ENCODE results near the gene PRICKLE2.

The PRICKLE2 gene

DNA sequence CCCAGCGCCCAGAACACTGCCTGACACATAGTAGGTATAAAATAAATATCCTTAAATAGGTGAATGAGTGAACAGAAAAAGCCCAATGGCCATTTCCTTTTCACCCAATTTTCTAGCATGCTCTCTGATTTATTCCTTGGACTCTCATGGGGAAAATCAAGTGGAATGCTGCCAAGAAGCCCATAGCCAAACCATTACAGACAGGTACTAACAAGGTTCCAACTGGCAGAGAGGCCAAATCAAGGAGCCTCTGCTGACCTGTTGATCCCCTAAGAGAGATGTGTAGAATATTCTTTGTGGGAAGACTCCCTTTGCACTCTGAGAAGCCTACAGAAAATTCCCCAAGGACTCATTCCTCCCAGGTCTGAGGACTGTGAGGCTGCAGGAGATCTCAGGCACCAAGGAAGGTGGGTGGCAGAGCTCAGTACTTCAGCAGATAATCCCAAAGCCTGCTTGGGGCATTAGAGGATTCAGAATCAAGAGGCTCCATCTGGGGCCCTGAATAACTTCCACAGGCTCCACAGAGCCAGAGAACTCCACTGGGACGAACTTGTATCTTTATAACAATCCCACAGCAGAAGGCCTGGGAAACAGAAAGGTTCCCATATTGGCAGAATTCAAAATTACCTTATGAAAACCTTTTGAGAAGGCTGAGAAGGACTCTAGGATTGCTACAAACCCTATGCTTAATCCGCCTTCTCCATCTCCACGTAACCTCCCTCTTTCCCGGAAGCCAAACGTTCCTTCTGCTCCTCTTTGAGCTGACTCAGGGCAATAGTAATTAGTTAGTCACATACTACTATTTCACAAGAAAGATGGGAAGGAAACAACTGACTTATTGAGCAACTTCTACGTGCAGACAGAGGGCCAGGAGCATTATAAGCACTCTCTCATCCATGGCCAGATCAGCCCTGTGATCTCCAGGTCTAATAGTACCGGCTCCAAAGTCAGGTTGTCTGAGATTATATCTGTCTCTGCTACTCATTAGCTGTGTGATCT lies 34.5 kb downstream of the PRICKLE2 start:
- DNase-seq (ENCODE audit: low read depth in 3 of 3, low spot score in 1 of 3): no peak

DNA sequence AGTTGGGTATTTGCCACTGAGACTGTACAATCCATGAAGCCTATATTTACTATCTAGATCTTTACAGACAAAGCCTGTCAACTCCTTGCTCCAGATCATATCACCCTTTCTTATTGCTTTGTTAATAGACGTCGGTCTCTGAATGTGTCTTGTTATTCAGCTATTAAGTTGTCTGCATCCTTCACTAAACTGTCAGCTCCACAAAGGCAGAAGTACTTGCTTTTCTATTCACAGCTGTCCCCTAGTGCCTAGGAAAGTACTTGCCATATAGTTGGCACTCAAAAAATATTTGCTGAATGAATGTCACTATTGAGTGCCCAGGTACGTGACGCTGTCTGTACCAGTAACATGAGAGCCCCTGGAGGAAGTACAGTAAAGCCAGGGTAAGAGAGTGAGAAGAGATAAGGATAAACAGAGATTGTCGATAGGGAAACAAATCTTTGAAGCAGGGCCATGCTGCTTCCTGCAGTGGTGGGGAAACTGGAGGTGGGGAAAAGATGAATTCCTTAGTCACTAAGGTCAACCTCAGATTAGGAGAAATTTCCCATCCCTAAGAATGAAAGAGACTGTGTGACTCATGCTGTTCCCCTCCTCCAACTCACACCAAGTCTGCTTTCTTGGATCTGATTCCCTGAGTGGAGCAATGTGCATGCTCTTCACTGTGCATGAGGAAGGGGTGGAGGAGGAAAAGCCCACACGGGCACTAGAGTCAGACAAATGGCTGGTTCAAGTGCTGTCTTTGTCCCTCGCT lies 36.3 kb downstream of the PRICKLE2 start:
- no peak for DNase-seq (ENCODE audit: low read depth in 3 of 3, low spot score in 1 of 3)

DNA sequence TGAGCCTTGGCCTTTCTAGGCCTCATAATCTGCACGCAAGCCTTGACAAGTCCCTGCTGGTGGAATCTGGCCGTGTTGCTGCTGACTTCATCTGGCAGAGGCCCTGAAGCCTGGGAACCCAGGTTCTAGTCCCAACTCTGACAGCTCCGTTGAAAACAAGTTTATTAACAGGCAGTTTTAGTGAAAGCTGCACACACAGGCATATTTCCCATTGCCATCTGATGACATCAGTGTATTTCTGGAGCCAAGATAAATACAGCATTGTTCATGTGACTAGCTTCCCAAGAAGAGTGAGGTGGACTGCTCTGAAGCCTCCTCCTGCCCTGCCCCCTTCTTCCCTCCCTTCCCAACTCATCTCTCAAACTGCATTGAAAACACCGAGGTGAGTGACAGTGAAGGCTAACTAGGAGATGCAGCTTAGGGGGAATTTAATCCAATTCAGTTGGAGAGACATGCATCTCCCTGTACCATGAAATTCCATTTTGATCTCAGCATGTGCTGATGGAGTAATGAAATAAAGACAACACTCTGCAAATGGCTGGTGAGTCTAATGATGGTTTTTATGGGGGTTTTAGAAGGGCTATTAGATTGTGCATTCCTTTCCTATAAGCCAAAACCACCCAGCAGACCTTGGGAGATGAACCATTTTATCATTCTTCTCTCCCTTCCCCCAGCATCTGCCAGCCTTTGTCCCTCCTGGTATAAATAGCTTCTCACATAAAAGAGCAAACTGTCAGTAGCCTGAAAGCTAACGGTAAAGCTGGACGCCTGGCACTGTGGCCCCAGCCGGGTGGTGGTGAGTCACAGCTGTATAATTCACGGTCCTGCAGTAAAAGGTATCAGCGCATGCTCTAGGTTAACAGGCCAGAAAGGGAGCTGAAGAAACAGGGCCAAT lies 38.0 kb downstream of the PRICKLE2 start:
- DNase-seq (ENCODE audit: low read depth in 3 of 3, low spot score in 1 of 3): no peak

DNA sequence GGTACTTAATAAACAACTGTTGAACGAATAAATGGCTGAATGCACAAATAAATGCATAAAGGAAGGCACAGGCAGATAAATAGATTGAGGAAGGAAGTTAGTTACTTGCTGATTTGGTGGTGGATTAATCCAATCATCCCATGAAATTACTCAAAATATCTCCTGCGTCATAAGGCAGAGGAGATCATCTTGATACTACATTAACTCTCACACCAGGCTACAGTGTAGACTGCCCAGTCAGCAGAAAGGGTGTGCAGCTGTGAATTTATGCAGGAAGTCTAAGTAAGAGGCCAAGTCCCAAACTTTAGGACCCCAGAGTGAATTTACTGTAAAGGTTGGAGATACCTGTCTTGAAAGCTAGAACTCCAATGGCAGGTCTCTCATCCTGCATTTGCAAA lies 38.6 kb downstream of the PRICKLE2 start:
- no peak for DNase-seq (ENCODE audit: low read depth in 3 of 3, low spot score in 1 of 3)

DNA sequence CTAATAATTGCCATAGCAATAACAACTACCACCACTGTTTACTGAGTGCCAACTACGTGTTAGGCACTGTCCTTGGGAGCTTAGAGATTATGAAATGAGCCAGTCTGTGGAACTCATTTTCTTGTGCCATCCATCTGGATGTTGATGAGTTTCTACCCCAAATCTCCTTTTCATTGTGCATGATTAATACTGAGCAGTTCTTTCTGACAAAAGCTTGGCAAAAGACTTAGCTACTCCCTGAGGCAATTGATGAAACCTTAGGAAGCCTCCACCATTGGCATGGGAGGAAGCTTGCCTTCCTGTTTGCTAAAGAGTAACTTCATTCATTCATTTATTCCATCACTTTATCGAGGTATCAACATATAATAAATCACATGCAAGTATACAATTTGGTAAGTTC lies 39.8 kb downstream of the PRICKLE2 start:
- DNase-seq (ENCODE audit: low read depth in 3 of 3, low spot score in 1 of 3): no peak

DNA sequence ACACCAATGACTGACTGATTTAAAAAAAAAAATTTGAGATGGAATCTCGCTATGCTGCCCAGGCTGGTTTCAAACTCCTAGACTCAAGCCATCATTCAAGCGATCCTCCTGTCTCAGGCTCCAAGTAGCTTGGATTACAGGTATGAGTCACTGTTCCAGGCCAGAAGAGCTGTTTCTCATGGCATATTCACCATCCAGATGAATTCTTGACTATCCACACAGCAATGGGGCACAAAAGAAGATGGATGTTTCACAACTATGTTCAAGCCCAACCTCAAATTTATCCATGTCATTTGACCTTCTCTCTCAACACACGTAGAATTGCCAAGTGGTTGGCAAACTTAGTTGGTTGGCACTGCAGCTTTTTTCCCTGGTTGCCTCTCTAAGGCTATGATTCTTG lies 40.6 kb downstream of the PRICKLE2 start:
- DNase-seq (ENCODE audit: low read depth in 3 of 3, low spot score in 1 of 3): no peak

DNA sequence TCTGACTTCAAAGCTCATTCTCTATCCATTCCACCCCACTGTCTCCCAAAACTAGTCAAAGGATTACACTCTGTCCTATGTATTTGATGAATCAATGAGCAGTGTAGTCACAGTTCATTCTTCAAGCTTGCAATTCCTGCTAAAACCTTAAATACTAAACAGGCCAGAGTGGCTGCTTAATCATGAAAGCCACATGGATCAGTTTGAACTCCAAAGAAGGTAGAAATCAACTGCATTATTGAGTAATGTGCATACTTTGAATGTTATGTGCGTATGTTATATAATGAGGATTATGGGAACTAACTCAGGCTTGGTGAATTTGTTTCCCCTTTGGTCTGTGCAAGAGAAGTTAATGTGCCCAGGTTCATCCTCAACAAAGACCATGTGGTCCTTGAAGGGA lies 45.4 kb downstream of the PRICKLE2 start:
- no peak for DNase-seq (ENCODE audit: low read depth in 3 of 3, low spot score in 1 of 3)

GRCh38 chr3:64179249-64179648 lies 46.0 kb downstream of the PRICKLE2 start:
- no peak for DNase-seq (ENCODE audit: low read depth in 3 of 3, low spot score in 1 of 3)

GRCh38 chr3:64178419-64178818 lies 46.8 kb downstream of the PRICKLE2 start:
- DNase-seq (ENCODE audit: low read depth in 3 of 3, low spot score in 1 of 3): no peak

DNA sequence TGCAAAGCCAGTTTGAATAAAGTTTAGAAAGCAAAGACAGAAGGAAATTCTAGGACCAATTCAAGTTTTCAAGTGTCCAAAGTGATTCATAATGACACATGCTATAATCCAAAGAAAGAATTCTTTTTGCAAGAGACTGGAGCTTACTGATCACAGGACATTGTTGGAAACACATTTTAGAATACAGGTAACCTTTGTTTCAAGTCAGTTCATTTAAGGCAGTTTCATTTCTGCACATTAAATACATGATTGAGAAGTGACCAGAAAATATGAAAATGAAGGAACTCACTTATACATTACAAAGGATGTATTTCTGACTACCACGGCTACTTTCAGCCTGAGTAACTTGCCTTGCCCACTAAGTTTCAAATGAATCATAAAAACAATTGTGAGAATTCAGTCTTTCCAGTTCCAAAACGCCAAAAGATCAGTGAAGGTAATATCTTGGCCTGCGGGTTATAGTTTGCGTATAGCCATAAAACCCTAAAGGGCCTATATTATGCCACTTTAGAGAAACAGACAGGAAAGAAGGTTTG lies 48.7 kb downstream of the PRICKLE2 start:
- DNase-seq (ENCODE audit: low read depth in 3 of 3, low spot score in 1 of 3): no peak

GRCh38 chr3:64174328-64174727 lies 50.9 kb downstream of the PRICKLE2 start:
- no peak for DNase-seq (ENCODE audit: low read depth in 3 of 3, low spot score in 1 of 3)

DNA sequence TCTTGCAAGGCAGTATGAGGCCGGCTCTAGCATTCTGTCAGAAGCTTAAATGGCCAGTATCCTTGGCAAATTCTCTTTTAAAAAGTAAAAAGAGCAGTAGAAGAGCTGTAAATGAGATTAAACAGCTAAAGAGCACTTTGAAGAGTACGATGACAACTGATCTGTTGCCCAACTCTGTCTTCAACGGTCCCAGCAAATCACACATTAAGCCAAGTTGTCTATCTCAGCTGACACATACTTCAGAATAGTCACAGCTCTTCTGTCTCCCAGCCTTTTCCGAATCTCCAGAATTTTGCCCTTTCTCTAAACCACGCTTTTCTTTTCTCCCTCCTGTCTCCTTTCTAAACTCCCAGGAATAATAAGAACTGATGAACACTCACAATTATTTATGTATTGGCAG lies 51.7 kb downstream of the PRICKLE2 start:
- DNase-seq (ENCODE audit: low read depth in 3 of 3, low spot score in 1 of 3): no peak

- no peak for DNase-seq (ENCODE audit: low read depth in 3 of 3, low spot score in 1 of 3)
Observed at GRCh38 chr3:64170270-64170669, 55.0 kb downstream of the PRICKLE2 start.

DNA sequence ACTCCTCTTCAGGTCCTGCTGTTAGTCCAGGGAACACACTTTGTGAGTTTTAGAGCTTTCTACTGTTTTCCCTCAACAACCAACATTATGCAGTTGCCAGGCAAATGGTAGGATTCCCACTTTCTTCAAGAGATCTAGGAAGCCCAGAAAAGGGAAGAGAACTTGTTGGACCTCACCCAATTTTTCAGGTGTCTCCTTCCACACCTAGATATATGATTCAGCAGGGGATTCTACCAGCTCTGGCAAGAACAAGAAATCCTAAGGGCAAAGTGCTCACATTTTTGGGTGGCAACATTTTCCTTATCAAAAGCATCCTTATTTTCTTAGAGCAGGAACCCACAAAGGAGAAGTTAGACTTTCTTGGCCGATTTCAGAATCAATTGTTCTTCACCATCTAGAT lies 57.4 kb downstream of the PRICKLE2 start:
- no peak for DNase-seq (ENCODE audit: low read depth in 3 of 3, low spot score in 1 of 3)

DNA sequence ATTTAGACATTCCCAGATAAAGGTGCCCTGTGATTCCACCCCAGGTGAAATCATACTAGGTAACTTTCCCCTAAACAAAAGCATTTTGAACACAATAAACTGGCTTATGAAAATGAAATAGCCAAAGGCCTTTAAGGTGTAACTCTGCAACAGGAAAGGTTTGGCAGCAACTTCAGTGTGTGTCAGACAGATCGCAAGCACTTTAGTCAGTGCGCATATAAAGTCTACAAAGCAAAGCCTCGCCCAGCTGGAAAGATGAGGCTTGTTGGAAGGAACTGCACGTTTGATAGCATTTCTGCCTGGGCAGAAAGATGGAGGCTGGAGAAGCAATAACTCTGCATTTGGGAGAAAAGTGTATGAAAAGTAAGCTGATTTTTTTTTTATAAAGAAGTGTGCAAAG lies 57.9 kb downstream of the PRICKLE2 start:
- no peak for DNase-seq (ENCODE audit: low read depth in 3 of 3, low spot score in 1 of 3)

DNA sequence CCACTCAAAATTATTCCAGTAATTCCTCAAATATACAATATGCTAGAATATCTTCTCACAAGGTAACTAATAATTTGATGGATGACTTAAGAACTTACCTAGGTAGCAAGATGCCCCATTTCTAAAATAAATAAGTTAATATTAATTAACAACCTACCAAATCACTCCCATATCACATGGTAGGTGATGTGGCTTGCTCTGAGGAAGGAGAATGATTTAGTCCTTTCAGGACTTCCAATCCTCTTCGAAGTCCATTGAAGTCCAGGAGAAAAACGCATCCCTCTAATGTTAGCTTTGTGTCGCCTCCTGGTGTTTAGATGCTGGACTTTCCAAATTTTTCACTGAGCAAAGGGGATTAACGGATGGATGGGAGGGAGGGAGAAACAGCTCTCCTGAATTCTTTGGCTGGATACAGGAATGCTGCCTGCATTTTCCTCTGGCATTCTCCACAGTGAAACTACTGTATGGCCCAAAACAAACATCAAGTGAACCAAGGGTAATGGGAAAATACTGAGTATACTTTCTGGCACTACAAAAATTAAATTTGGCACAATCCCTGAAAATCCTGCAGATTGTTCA lies 58.6 kb downstream of the PRICKLE2 start:
- no peak for DNase-seq (ENCODE audit: low read depth in 3 of 3, low spot score in 1 of 3)

GRCh38 chr3:64164349-64164748 lies 60.9 kb downstream of the PRICKLE2 start:
- no peak for DNase-seq (ENCODE audit: low read depth in 3 of 3, low spot score in 1 of 3)

GRCh38 chr3:64163755-64164148 lies 61.5 kb downstream of the PRICKLE2 start:
- DNase-seq (ENCODE audit: low read depth in 3 of 3, low spot score in 1 of 3): no peak

- no peak for DNase-seq (ENCODE audit: low read depth in 3 of 3, low spot score in 1 of 3)
Observed at GRCh38 chr3:64163019-64163754, 62.1 kb downstream of the PRICKLE2 start.

DNA sequence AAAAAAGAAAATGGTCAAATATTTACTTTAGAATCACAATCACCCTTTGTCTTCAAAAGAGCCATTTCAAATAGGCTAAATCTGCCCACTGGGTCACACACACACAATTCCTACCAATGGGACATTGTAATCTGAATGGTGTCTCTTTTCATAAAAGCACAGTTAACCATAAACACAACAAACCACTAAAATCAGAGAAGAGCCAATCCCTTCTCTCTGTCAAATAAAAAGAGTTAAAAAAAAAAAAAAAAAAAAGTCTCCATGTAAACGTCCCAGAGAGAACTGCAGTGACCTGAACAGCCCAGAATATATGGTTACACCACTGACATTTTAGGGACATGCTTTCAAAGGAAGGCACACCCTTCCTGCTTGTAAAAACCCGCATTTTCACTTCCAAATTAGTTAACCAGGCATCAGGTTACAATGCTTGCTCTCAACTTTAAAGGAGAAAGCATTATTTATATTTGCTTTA lies 63.7 kb downstream of the PRICKLE2 start:
- no peak for DNase-seq (ENCODE audit: low read depth in 3 of 3, low spot score in 1 of 3)

All from stimulated activated CD4-positive, alpha-beta T cell treated with anti-CD3 and anti-CD28 coated beads, TNF-alpha, amount 100 ng/mL, for 1 hour (primary cell).